Stimulated activated CD4-positive, alpha-beta T cell treated with anti-CD3 and anti-CD28 coated beads, Interleukin-12 subunit alpha, Interleukin-12 subunit beta, amount 100 ng/mL, for 4 hours (primary cell): ENCODE results near the gene RNF224.
"Not testable (repeated sequence)": the region's sequence is repeated elsewhere in the genome, so short reads cannot be mapped to it uniquely, and the experiment has no call there.

ENCODE experiments used
- DNase-seq: peaks from one replicate; pipeline ENCODE4 v3.0.0-alpha.2; 2020

RNF224 gene

GRCh38 chr9:137228968-137229896, 1.9 kb downstream of the RNF224 start:
- no peak for DNase-seq

DNA sequence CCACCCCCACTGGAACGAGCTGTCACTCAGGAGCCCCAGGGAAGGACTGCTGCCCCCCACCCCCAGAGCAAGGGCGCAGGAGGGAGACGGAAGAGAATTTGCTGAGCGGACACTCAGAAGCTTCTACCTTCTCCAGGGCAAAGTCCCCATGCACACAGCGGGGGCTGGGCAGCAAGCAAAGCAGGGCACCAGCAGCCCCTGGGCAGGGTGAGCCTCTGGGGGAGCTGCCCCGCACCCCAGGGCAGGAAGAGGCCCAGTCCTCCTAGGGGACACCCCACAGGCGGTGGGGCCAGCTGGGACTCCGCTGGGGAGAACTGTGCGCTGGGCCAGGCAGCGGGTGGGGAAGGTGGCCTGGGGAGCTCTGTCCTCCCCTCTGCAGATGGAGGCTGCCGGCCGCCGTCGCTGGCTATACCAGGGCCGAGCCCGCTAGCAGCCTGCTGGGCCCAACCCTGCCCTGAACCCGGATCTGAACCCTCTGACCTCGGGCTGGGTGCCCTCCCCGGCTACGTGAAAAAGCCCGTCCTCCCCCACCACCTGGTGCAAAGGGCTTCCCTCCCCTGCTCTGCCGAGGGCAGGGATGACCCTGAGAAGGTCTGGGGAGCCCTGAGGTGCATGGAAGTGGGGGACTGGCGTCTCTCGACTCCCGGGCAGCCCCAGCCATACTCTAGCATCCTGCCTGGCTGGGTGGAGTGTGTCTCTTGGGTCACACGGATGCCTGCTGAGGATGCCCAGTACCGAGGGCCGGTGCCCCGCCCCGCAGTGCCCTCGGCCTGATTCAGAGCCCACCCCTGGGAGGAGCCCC, 2.8 kb downstream of the RNF224 start:
- no peak for DNase-seq

DNA sequence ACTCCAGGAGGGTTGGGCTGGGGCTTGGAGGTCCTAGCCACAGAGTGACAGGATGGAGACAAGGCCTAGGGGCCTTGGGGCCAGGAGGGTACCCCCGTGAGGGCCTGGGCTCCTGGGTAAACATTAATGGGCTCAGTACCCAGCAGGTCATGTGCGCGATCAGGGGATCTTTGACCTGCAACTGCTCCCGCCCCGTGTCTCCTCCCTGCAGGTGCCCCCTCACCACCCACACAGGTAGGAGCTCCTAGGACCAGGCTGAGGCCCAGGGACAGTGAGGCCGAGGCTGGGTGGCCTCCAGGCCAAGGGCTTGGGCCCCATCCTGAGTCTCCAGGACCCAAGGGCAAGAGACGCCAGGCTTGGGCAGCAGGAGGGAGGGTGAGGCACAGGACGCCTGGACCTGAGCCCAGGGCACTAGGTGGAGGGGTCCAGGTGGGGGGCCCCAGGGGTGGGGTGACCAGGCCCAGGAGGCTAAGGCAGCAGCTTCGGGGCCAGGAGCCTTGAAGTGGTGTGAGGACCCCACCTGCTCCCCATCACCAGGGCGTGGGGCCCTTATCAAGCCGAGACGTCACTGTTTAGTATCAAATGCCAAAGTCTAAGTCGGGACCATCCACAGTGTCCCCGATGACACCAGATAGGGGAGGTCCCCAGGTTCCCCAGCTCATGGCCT, 3.5 kb downstream of the RNF224 start, which contains the start of gene SLC34A3:
TSS of gene SLC34A3 (plus strand) at position 197 of the 667 bp plus-strand sequence. CDS start 802 bp downstream, outside the sequence.
- no peak for DNase-seq

DNA sequence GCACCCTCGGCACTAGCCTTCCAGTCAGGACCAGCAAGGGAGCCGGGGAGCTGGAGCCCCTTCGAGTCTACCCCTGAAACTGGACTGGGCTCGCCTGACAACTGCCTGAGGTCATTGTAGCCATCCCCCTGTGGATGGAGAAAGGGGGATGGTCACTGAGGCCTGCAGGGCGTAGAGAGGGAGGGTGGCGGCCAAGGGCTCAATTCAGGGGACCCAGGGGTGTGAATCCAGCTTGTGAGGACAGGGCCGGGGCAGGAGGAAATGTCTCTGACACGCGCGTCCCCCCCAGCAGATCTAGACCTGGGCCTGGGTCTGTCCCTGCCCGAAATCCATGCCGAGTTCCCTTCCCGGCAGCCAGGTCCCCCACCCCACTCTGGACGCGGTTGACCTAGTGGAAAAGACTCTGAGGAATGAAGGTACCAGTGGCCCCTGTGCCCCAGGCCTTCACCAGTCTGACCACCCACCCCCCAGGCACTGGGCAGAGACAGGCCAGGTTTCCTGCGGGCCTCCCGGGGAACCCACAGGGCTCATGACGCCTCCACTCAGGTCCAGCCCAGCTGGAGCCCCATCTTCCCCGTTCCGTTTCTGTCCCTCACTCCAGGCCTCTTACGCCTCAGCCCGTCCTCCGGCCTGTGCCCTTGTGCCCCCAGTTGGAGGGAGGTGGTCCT, 4.2 kb downstream of the RNF224 start:
- DNase-seq, result no peak

GRCh38 chr9:137232101-137232500, 4.8 kb downstream of the RNF224 start:
- no peak for DNase-seq

- no peak for DNase-seq
Measured at GRCh38 chr9:137232510-137232909, 5.2 kb downstream of the RNF224 start.

DNA sequence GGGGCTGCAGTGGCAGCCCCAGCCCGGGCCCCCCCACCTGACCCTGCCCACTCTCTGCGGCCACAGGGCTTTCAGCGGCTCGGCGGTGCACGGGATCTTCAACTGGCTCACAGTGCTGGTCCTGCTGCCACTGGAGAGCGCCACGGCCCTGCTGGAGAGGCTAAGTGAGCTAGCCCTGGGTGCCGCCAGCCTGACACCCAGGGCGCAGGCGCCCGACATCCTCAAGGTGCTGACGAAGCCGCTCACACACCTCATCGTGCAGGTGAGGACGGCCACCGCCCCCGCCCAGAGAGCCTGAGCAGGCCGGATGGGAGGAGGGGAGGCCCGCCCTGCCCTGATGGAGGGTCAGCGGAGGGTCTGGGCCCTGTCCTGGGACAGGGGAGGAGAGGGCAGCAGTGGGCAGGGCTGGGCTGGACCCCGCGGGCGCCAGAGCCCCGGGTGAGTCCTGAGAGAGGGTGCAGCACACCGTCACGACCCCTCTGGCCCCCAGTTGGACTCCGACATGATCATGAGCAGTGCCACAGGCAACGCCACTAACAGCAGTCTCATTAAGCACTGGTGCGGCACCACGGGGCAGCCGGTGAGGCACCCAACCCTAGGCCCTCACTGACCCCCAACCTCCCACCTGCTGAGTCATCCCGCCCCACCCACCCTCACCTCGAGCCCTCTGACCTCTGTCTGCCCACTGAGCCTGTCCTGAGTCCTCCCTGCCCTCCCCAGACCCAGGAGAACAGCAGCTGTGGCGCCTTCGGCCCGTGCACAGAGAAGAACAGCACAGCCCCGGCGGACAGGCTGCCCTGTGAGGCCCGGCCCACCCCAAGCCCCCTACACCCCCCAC, 6.1 kb downstream of the RNF224 start:
- no peak for DNase-seq

DNA sequence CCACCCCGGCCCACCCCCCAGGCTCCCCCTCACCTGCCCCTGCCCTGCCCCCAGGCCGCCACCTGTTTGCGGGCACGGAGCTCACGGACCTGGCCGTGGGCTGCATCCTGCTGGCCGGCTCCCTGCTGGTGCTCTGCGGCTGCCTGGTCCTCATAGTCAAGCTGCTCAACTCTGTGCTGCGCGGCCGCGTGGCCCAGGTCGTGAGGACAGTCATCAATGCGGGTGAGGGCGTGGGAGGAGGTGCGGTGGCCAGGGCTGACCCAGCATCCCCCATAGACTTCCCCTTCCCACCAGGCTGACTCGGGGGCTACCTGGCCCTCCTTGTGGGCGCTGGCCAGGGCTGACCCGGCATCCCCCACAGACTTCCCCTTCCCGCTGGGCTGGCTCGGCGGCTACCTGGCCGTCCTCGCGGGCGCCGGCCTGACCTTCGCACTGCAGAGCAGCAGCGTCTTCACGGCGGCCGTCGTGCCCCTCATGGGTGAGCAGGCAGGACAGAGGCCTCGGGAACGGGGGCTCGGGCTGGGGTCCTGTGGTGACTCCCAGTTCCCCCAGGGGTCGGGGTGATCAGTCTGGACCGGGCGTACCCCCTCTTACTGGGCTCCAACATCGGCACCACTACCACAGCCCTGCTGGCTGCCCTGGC, 6.9 kb downstream of the RNF224 start:
- no peak for DNase-seq

- DNase-seq, result no peak
Measured at GRCh38 chr9:137234758-137235423, 7.6 kb downstream of the RNF224 start.

- DNase-seq, result no peak
Measured at GRCh38 chr9:137235424-137236237, 8.3 kb downstream of the RNF224 start.

GRCh38 chr9:137236238-137236935, 9.1 kb downstream of the RNF224 start:
- peak; percentile 94 for DNase-seq

DNA sequence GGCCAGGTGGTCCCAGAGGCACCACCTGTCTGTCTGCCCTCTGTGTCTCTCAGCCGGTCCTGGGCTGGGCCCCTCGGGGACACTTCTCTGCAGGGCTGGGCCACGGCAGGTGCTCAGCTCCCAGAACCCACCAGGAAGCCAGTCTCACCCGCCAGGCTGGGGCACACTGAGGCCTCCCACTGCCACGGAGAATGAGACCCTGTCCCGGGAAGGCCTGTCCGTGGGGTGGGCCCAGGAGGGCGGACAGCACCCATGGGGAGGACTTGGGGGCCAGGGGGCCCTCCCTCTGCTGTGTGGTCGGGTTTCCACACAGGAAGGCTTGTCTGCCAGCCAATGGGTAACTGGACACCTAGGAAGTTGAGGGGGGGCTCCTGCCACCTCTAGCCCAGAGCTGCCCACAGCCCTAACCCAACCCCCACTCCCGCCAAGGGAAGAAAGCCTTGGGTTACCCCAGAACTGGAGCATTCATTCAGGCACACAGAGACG, 9.7 kb downstream of the RNF224 start:
- no peak for DNase-seq

GRCh38 chr9:137237759-137238726, 10.7 kb downstream of the RNF224 start:
- DNase-seq, result no peak

DNA sequence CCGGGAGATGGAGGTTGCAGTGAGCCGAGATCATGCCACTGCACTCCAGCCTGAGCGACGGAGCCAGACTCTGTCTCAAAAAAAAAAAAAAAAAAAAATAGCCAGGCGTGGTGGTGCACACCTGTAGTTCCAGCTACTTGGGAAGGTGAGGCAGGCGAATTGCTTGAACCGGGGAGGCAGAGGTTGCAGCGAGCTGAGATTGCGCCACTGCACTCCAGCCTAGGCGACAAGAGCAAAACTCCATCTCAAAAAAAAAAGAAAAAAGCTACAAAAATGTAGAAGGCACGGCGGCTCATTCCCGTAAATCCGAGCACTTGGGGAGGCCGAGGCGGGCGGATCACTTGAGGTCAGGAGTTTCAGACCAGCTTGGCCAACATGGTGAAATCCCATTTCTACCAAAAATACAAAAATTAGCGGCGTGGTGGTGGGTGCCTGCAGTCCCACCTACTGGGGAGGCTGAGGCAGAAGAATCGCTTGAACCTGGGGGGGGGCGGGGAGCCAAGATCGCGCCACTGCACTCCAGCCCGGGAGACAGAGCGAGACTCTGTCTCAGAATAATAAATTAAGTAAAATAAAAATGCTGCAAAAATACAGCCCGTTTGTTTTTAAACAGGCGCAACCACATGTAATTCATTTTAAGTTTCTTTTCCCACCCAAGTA, 12.4 kb downstream of the RNF224 start:
- not testable (repeated sequence) for DNase-seq

DNA sequence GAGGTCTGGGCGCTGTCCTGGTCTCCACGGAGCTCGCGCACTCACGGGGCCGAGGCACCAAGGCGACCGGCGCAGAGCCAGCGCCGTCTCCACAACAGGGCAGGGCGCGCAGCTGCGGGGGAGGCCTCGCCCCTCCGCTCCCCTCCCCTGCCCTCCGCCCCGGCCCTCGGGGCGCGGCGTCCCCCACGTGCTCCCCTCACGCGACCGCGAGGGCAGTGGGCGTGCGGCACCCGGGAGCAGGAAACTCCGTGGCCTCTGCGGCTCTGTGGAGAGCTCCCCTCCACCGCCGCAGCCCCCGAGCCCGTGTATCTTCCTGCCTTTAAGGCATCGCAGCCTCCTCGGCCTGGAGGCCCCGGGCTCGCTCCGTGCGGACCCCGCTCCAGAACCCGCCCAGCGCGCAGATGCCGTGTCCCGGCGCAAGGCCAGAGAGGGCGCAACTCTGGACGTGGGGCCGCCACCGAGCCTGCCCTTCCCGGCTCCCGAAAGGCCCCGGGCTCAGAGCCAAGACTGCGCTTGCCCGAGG, 13.1 kb downstream of the RNF224 start:
- peak; percentile 68 for DNase-seq

GRCh38 chr9:137240841-137241489, 13.7 kb downstream of the RNF224 start, which contains the start of gene TUBB4B:
Gene TUBB4B, plus strand, starts transcription at chr9:137241287. Its CDS starts 74 bp downstream, at chr9:137241361.
- peak; percentile 92 for DNase-seq
